SK-MEL-5 (cell line): Measurements from ENCODE around the gene NKAIN2. TPM values are rescaled to one million over a fixed set of nuclear protein-coding genes. Genes with fewer than 3 reads are reported as not detected.
"Not testable (repeated sequence)": the region's sequence is repeated elsewhere in the genome, so short reads cannot be mapped to it uniquely, and the experiment has no call there.

Experiments
- DNase-seq: peaks from one replicate; pipeline ENCODE4 v3.0.0-alpha.2; 2016; ENCODE audit warnings: low read depth, low spot score
- in situ Hi-C: cut with HindIII; loops from 2 replicates; pipeline ENCODE4 v1.10.0; 2016; ENCODE audit warnings: low sequenced_read_pairs, high pct_unique_total_duplicates, low pct_unique_long_range_greater_than_20kb
- total RNA-seq: library from RNA; depleted of rRNA; stranded (reverse); fragments of >200 nt; shearing (Covaris generic); gene quantifications from 2 replicates; pipeline ENCODE4 v1.2.3, GENCODE V29; 2014

NKAIN2 gene
- total RNA-seq, 1 experiment from 2014 or later, result not detected

GRCh38 chr6:124078169-124078568 lies 274.5 kb downstream of the NKAIN2 start:
- in situ Hi-C loops, result no loop called here
- no peak for DNase-seq

GRCh38 chr6:124080483-124080882 lies 276.8 kb downstream of the NKAIN2 start:
- in situ Hi-C loops, result no loop called here
- no peak for DNase-seq

DNA sequence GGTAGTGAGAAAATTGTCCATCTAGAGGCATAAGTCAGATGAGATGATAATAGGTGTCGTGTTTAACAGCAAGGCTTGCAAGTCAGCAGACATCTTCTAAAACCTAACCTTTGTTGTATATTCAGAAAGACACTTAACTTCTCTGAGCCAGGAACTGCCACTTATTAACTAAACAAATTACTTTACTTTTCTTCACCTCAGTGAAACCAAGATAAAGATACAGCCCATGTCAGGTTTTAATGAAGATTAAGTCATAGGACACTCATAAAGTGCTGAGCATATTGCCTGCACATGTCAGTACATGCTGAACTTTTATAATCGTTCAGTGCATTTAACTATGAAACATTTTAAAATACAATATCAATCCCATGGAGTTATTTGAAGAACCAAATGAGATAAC lies 286.8 kb downstream of the NKAIN2 start:
- no peak for DNase-seq
- in situ Hi-C loops, result no loop called here

- in situ Hi-C loops, result no loop called here
- no peak for DNase-seq
Measured at GRCh38 chr6:124099520-124099919, 295.9 kb downstream of the NKAIN2 start.

DNA sequence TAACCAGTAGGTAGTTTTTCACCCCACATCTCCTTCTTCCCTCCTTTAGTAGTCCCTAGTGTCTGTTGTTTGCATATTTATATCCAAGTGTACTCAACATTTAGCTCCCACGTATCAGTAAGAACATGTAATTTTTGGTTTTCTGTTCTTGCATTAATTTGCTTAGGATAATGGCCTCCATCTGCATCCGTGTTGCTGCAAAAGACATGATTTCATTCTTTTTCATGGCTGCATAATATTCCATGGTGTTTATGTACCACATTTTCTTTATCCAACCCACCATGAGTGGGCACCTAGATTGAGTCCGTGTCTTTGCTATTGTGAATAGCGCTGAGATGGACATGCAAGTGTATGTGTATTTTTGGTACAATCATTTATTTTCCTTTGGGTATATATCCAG lies 306.8 kb downstream of the NKAIN2 start:
- DNase-seq, result no peak
- in situ Hi-C loops, result no loop called here

GRCh38 chr6:124119596-124119995 lies 315.9 kb downstream of the NKAIN2 start:
- no peak for DNase-seq
- in situ Hi-C loops, result no loop called here

GRCh38 chr6:124123617-124124209 lies 320.0 kb downstream of the NKAIN2 start:
- no peak for DNase-seq
- in situ Hi-C loops, result no loop called here

- in situ Hi-C loops, result no loop called here
- DNase-seq, result no peak
Measured at GRCh38 chr6:124131259-124131658, 327.6 kb downstream of the NKAIN2 start.

- DNase-seq, result no peak
Measured at GRCh38 chr6:124131779-124132178, 328.1 kb downstream of the NKAIN2 start.

GRCh38 chr6:124132256-124132655 lies 328.6 kb downstream of the NKAIN2 start:
- DNase-seq, result no peak
- in situ Hi-C loops, result no loop called here

More at GRCh38 chr6:124131779-124132178, 328.1 kb downstream of the NKAIN2 start:
- in situ Hi-C loops, result no loop called here

DNA sequence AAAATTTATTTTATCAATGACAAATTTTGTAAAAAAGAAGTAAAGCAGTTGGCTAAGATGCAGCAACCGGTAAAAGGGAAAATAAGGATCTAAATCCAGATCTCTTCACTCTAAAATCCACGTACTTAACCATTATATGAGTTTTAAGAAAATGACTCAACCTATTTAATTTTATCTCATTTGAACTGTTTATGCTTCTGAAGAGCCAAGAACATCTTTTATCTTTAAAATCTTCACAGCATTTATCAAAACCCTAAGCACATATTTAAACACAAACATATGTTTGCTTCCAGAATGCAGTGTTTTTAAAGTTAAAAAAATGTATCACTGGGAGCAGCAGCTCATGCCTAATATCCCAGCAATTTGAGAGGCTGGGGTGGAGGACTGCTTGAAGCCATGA lies 339.2 kb downstream of the NKAIN2 start:
- no peak for DNase-seq
- in situ Hi-C loops, result no loop called here

- in situ Hi-C loops, result no loop called here
- DNase-seq, result no peak
Measured at GRCh38 chr6:124143435-124143834, 339.8 kb downstream of the NKAIN2 start.

GRCh38 chr6:124147621-124148020 lies 344.0 kb downstream of the NKAIN2 start:
- in situ Hi-C loops, result no loop called here
- DNase-seq, result no peak

- in situ Hi-C loops, result no loop called here
- no peak for DNase-seq
Measured at GRCh38 chr6:124148236-124148957, 344.7 kb downstream of the NKAIN2 start.

- in situ Hi-C loops, result no loop called here
- DNase-seq, result no peak
Measured at GRCh38 chr6:124149646-124150045, 346.0 kb downstream of the NKAIN2 start.

DNA sequence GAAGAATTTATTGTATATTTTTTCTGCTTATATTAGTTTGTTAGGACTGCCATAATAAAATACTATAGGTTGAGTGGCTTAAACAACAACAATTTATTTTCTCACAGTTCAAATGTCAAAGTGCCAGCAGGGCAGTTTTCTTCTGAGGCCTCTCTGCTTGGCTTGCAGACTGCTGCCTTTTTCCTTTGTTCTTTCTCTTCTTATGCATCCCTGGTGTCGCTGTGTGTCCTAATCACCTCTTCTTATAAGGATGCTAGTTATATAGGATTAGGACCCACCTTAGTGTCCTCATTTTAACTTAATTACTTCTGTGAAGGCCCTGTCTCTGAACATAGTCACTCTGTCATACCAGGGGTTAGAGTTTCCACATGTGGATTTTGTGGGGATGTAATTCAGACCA lies 354.4 kb downstream of the NKAIN2 start:
- in situ Hi-C loops, result no loop called here
- no peak for DNase-seq

GRCh38 chr6:124163676-124164075 lies 360.0 kb downstream of the NKAIN2 start:
- in situ Hi-C loops, result no loop called here
- no peak for DNase-seq

GRCh38 chr6:124164343-124164742 lies 360.7 kb downstream of the NKAIN2 start:
- no peak for DNase-seq
- in situ Hi-C loops, result no loop called here

DNA sequence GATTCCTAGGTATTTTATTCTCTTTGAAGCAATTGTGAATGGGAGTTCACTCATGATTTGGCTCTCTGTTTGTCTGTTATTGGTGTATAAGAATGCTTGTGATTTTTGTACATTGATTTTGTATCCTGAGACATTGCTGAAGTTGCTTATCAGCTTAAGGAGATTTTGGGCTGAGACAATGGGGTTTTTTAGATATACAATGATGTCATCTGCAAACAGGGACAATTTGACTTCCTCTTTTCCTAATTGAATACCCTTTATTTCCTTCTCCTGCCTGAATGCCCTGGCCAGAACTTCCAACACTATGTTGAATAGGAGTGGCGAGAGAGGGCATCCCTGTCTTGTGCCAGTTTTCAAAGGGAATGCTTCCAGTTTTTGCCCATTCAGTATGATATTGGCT lies 363.6 kb downstream of the NKAIN2 start:
- DNase-seq, in situ Hi-C loops: not testable (repeated sequence)
